ENCODE measurements around the gene FFAR4.

FFAR4 gene

DNA sequence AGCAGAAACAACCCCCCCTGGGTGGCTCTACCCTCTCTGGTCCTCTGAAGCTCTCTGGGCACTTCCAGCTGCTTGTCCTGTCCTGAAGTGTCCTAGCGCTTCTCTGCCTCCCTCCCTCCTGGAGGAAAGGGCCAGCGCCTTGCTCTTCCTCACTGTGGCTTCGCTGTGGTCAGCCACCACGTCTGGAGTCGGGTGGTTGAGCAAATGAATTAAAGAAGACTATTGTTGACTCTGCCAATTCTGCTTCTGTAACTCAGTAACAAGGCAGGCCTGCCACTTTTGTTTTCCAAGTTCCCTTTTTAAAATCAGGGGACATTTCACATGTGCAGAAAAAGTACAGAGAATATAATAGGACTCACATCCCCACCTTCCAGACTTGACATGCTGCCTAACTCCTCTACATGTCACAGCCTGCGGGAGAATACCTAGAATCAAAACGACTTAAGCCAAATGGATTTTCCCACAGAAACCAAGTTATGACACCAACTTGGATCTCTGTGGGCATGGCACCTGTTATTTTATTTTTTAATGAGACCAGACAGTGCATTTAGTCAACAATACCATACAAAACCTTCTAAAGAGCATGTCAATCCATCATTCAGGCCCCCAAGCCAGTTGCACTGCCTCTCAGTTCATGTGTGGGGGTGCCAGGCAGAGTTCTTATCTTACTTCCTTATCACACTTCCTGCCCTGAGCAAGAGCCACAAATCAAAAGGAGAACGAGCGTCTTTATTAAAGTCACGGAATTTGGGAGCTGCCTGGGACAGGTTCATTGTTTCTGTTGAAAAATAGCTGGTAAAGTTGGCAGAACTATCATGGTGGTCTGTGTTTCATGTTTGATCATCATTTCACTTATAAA is 6.8 kb downstream of the FFAR4 start:
- DNase-seq = no peak

DNA sequence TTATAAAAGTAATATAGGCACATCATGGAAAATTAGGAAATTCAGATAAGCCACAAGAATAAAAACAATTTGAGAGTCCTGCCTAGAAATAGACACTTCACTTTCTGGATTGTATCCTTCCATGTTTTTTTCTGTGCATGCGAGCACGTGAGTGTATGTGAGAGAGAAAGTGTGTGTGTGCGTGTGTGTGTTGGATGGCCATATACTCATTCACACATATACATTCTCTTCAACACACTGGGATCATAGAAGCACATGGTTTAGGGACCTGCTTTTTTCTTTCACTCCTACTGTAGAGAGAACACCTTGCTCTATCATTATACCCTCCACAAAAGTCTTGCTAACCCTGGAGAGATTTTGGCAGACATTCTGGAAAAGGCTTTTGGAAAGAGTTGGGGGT is 7.5 kb downstream of the FFAR4 start:
- no peak for DNase-seq

DNA sequence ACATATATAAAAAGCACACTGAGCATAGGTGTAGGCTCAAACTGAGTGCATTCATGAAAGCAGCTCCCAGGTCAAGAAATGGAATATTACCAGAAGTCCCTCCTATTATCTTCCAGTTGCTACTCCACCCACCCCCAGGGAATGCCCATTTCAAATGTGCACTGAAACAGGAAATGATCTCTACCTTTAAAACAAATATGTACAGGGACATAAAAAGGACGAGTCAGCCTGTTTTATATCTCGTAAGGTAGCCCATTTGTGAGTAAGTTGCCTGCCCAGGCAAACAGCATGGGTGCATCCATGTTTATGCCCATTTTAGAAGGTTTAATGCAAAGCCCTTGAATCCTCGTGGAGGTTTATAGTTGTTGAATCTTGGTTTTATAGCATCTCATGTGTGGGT is 10.4 kb downstream of the FFAR4 start:
- no peak for DNase-seq

DNA sequence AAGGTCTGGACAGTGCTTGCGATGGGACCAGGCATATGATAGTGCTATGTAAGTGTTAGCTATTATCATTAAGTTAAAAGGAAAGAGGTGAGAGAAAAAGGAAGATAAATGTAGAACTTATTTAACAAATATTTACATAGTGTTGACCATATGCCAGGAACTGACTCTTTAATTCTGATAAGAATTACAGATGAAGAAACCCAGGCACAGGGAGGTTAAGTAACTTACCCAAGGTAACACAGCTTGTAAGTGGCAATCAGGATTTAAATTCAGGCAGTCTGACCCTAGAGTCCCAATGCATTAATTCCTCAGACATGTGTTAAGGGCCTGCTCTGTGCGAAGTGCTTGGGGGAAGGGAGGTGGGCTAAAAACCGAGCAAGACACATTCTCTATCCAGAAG is 11.1 kb downstream of the FFAR4 start:
- DNase-seq = no peak

DNA sequence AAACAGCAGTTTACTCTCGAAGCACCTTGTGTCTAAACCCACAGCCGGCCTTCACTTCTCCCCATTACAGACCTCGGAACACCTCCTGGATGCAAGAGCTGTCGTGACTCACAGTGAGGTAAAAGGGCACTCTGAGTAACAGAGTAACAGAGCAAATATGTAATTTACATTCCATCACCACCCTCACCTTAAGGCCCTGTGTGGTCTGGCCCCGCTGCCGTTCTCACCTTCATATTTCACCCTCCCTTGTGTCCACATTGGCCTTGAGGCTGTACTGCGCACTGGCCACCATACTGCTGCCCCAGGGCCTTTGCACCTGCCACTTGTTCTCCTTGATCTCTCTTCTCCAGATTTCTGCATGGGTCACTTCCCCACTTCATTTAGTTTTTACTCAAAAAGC is 12.6 kb downstream of the FFAR4 start:
- no peak for DNase-seq

DNA sequence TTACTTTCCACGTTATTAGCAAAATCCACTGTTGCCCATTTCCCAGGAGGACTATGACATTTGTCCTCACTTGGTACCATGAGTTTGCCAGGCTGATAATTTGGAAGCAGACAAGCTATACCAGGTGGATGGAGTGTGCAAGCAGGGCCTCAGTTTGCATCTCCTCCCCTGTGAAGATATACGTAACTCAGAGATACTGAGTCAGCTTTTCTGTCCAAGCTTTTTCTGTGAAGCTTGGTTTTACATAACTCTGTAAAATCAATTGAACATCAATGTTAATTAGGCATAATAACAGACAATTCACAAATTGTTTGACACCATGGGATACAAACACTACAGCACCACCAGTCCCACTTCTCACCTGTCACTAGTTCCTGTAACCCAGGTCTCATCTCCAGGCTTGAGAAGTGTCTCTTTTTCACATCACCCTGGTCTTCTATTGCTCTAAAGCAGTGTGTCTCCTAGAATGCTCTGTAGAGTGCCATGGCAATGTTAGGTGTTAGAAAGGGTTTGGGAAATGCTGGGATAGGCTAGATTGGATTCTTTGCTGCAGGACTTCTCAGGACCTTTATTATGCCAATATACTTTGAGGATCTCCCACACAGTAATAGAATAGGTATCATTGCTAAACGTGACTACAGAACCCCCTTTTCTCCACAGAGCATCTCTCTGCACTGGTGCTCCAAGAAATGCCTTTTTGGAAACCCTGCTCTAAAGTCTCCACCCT is 13.7 kb downstream of the FFAR4 start:
- no peak for DNase-seq

DNA sequence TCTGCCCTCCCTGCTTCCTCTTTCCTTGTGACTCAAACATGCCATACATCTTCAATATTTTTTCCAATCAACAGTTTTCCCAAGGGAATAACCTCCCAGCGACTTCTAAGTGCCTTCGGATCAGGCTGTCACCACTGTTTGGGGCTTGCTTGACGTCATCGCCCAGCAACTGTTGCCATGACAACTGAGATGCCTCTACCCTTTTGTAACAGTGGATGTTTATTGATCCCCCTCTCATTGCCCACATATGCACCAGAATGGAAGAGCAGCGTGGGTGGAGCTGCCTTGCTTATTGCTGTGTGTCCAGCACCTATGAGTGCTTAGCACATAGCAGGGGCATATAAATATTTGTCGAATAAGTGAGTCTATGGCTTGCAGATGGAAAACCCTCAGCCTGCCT is 14.4 kb downstream of the FFAR4 start:
- no peak for DNase-seq

DNA sequence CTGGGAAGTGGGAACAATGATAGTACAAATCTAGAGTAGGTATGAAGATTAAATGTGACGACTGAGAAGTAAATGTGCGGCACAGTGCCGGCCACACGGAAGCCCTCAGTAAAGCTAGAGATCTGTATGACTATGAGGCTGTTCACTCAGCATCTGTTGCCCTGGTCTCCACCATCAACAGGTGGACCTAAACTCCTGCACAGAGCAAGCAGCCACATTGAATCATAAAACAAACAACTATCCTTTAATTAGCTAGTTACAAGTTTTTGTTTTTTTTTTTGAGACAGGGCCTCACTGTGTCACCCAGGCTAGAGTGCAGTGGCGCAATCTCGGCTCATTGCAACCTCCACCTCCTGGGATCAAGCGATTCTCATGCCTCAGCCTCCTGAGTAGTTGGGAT is 18.0 kb downstream of the FFAR4 start:
- DNase-seq = no peak

DNA sequence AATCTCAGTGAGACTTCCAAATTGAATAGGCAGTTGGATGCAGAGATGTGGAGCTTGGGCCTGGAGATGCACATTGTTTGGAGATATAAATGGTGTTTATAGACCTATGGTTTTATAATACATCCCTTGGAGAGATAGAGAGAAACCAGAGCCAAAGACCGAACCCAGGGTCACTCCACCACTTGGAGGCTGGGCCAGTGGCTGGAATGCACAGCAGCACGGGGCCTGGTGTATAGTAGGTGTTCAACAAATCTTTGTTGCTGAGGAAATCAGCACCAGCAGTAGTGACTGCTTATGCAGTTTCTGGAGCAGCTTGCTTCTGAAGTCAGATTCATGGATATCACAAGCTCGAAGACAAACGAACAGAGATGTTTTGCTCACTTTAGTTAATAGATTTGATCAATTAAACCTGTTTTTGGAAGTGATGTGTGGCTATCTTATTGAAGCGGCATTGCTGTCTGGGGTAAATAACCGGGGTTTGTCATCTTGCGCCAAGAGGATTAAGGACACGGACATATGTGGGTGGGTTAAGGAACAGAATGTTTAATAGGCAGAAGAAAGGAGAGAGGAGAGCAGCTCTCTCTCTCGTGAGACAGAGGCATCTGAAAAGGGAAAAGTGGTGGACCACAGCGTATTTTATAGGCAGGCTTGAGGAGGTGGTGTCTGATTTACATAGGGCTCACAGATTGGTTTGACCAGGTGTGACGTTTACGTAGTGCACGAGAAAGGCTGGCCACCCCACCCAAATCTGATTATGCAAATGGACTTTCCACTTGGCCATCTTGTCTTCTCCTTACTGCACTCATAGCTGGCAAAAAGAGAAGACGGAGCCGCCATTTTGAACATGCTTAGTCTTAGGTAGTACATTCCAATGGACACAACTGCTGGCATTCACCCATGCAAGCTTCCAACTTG is 23.4 kb downstream of the FFAR4 start:
- no peak for DNase-seq

DNA sequence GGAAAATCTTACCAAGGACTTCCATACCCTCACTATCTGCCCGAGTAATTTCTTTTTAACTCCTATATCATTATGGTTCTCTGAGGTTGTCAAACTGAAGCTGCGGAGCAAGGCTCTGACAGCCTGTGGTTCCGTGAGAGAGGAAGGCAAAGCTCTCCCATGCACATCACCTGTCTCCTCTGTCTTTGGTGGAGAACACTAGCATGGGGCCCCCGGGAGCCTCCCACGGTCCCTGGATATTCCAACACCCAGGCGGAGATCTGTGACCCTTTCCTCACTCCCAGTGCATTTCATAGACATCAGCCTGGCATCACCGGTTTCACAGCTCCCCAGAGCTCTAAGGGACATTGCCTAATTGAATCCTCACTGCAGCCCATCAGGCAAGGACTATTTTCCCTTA is 24.2 kb downstream of the FFAR4 start:
- DNase-seq = no peak

DNA sequence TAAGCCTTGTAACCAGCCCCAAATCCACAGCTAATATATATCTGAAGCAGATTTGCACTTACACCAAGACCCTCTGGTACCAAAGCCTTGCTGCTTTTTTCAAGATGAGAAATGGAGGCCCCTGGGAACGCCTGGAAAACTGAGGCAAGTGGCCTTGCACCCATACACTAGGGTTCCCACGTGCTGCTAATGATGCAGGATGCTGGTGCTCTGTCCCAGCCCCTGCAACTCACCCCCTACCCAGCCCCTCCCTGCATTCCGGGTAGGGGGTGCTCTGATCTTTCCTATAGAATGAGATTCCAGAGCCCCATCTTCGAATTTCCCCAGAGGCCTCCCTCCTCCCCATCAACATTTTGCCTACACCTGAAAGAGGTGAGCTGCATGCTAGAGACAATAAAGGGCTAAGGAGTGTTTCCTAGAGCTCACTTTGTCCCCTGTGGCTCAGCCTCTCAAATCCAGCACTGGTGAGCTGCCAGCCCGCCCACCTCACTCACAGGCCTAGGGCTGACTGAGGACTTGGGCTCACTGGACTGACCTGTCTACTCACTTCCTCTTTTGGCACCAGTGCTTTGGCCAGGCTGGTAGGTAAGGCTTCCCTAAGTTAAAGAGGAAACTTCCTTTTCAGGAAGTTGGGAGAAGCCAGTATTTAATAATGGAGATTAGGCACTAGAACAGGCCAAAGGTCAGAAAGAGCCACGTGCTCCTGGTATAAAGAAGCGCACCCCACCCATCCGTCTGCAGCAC is 24.8 kb downstream of the FFAR4 start:
- DNase-seq = no peak

DNA sequence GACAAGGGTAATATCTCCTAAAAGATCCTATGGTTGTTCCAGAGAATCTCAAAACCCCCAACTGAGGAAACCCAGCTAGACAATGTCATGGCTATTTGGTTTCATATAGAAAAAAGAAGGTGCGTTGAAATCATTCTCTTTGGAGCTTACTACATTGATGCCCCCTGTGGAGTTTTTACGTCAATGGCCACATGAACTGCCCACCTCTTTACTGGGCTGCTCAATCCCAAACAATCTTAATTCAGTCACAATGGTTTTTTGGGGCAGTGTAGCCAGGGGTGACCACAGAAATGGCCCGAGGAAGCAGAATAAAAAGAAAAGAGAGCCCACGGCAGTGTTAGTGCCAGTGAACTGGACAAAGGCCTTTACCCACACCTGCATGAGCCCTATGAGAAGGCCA is 26.8 kb downstream of the FFAR4 start:
- DNase-seq = no peak

DNA sequence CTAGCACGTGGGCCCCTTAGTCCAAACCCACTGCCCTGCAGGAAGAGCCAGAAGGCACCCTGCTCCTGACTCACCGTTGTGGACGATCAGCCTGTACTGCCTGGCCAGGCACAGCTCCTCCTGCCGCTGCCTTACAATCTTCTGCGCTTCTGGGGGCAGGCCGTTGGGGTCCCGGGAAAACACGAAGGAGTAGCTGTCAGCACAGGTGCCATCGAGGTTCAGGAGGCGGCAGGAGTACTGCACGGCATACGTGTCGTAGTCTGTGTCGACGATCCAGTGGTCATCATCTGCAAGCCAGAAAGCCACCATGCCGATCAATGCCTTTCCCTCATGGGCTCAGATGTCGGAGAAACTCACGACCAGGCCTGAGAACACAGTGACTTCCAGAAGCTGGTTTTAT is 27.3 kb downstream of the FFAR4 start:
- no peak for DNase-seq

DNA sequence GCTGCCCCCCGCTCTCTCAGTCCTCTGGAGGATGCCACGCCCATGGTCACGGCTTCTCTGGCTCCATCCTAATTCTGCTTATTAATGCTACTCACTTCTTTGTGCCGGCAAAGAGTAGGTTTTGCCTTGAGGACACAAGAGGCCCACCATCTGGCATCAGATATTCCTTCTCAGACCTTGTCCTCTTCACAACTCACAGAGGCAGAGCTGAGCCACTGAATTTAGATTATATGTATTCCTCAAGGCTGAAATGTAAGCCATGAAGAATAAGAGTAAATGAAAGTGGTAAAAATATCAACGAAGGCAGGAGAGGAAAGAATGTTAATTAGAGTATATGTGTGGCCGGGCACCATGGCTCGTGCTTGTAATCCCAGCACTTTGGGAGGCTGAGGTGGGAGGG is 28.1 kb downstream of the FFAR4 start:
- no peak for DNase-seq

DNA sequence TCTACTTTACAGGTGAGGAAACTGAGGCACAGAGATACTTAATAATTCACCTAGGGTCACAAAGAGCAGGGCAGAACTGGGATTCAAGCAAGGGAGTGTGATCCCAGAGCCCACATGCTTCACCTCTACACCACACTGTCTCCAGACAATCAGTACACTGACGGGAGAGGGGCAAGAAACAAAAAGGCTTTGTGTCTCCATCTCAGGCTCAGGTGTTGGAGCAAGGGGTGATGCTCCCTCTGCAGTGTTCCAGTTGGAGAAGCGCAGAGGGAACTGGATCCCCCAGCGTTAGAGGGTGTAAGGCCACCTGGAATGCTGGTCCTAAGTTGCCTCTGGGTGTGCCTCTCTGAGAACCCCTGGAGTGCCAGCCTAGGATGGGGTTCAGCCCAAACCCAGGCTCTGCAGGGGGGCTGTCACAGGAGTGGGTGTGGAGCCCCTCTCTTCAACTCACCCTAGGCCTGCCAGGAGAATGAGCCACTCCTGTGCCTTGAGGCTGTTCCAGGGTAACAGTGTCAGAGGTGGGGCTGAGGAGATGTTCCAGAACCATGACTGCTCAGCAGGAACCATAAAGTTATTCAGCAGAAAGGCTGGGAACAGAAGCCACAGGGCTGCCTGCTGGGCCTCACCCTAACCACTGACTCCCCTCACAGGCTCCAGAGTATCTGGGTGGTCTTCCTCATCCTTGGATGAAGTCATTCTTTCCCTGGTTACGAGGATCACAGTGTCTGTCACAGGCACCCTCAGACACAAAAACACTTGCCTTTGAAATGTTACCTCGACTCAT is 29.1 kb downstream of the FFAR4 start:
- DNase-seq = no peak

DNA sequence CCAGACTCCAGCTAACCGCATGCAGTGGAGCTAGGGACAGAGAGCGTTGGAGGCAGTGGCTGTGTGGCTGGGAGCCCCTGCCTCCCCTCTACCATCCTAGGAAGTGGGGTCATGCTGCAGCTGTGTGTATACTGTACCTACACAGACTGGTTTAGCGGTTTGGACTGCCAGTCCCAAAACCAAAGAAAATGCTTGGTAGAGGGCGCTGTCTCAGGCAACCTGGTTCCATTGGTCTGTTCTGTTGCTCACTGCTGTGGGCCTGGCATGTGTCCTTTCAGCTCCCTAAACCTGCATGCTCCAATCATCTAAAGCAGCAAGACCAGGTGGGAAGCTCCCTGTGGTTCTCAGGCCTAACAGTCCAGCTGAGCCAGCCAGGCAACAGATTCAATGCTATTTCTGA is 30.1 kb downstream of the FFAR4 start:
- DNase-seq = no peak

DNA sequence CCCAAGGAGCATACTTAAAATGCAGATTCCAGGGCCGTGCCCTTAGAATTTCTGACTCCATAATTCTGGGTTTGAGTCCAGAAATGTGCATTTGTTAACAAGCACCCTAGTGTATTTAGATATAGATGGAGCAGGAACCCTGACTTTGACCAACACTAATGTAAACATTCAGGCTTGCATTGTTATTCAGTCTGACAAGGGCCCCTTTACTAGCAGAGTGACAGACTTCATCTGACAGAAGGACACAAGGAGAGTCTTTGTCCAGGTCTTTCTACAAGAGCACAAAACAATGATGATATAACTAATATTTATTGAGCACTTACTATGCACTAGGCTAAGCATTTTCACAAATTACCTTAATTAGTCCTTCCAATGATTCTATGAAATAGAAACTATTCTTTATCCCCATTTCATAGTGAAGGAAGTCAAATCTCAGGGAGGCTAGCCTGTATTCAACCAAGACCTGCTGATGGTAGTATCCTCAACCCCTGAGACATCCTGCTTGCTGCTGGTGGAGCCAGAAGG is 30.7 kb downstream of the FFAR4 start:
- no peak for DNase-seq

DNA sequence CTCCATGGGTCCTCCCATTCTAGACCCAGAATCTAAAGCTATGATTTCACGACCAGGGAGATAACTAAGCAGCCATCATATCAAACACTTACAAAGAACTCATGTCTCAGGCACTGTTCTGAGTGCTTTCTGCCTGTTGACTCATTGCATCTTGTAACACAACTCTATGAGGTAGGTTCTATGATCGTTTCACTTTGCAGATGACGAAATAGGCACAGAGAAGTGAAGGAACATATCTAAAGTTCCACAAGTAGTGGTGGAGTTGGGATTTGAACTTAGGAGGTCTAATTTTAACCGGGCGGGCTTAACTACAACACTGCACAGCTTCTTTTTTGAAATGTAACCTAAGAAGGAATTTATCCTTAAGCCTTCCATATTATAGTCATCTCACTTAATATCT is 31.7 kb downstream of the FFAR4 start:
- no peak for DNase-seq

DNA sequence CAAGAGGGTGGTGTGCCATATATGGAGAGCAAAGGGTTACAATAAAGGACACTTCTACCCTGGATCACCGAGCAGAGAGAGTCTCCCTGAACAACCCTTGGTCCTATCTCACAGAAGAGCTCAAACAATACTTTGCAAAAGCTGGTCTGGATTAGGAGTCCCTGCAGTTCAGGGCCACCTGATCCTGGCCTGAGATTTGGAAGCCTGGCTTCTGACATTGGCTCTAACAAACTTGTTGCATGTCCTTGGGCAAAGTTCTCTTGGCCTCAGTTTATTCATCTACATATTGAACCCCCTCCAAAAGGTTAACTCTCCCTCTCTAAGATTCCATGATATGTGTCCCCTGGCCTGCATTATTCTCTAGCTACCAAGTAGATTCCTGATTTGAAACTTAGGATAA is 32.9 kb downstream of the FFAR4 start:
- no peak for DNase-seq

DNA sequence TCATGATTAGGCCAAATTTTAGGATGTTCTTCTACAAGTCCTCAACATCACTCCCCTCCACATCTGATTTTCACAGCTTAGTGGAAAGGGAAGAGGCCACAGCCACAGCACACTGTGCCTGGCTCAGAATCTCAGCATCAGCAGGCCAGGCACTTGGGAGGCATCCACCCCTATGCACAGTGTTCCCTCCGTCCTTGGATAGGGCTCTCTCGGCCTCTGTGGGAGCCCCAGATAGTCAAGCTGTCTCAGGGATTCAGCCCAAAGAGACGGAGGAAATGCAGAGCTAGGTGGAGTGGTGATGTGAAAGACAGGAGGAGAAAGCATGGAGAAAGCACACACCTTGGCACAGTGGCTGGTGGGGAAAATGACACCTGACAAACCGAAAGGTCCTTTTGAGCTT is 33.3 kb downstream of the FFAR4 start:
- no peak for DNase-seq

DNA sequence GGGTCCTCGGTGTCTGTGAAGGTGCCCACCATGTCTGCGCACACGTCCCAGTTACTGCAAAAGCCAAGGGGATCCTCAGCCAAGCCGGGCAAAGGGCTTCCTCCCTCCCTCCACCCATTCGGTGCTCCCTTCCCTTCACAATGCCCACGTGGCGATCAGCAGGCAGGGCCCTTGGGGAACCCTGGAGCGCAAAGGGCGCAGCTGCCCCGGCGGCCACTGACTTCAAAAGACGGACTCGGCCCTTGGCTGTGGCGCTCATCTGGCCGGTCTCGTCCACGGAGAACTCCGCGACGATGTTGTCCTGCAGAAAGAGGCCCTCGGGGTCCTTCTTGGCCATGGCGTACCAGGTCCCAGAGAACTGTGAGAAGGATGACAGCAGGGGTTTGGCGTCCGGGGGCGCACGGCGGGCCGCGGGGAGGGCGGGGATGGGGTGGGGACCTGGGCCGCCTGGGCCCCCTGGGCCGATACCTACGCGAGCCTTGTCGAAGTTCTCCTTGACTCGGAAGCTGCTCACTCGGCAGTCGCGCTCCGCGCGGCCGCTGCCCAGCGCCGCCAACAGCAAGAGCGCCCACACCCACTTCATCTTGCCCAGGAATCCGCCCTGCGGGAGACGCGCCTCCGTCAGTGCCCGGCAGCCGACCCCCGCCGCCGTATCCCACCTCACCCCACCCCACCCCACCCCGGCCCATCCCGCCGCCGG is 34.1 kb downstream of the FFAR4 start:
- DNase-seq = no peak

Measured in stimulated activated CD4-positive, alpha-beta T cell treated with anti-CD3 and anti-CD28 coated beads, Interleukin-15, amount 100 ng/mL, for 24 hours (primary cell).